Measurements from ENCODE around the gene EIF4E3.
A peak's percentile ranks its signal among the peaks of the same experiment; 100 is the strongest.

The EIF4E3 gene

GRCh38 chr3:71725271-71725991 lies at the start of gene EIF4E3:
TSS of gene EIF4E3 (minus strand) at chr3:71725402. CDS start at chr3:71725367, 35 bp downstream.
- peak; percentile 38 to 60 for DNase-seq
- TF ChIP-seq POLR2A (IDR thresholded peaks at IDR 0.05; ENCODE audit: low read length) (no peak), GATA1 (IDR thresholded peaks at IDR 0.05; ENCODE audit: low read depth, low read length) (no peak)

DNA sequence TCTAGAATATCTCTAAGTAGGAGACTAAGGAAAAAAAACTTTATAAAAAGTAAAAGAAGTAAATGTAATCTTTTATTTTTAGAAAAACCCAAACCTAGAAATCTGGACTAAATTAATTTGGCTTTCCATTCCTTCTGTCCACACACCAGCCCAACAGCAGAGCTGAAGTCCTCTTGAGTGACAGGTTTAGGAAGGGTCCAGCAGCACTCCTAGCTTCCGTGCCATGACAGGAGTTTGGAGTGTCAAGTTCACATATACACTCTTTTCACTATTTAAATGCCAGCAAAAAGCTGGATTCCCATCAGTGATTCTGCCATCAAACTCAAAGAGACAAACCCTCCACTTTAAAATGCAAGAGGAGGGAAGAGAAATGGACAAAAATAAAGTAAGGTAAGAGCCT lies 46.7 kb upstream of the EIF4E3 start:
- DNase-seq: no peak
- TF ChIP-seq GATA1 (IDR thresholded peaks at IDR 0.05; ENCODE audit: low read depth, low read length) (no peak), POLR2A (IDR thresholded peaks at IDR 0.05; ENCODE audit: low read length) (no peak)

- TF ChIP-seq GATA1 (IDR thresholded peaks at IDR 0.05; ENCODE audit: low read depth, low read length) (no peak), POLR2A (IDR thresholded peaks at IDR 0.05; ENCODE audit: low read length) (no peak)
Observed at GRCh38 chr3:71771126-71771525, 45.9 kb upstream of the EIF4E3 start.

DNA sequence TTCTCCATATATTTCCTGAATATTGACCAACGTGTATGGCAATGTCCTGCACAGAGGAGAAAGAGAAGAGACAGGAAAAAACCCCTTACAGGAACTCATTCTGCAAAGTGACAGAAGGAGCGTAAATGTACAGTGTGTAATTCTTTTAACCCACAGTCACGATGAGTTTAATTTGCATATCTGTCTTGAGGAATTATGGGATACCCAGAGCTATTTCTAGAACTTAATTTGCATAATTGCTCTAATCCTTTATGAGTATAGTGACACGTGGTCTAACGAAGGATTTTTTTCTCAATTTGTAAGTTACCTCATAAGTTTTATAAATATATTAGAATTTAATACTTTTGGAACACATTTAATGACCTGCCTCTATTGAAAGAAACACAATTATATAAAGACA lies 38.2 kb upstream of the EIF4E3 start:
- TF ChIP-seq GATA1 (IDR thresholded peaks at IDR 0.05; ENCODE audit: low read depth, low read length): no peak
- no peak for TF ChIP-seq POLR2A (IDR thresholded peaks at IDR 0.05; ENCODE audit: low read length)
- DNase-seq: no peak

More at GRCh38 chr3:71771126-71771525, 45.9 kb upstream of the EIF4E3 start:
- DNase-seq: no peak

GRCh38 chr3:71760140-71760539 lies 34.9 kb upstream of the EIF4E3 start:
- TF ChIP-seq POLR2A (IDR thresholded peaks at IDR 0.05; ENCODE audit: low read length): no peak
- no peak for TF ChIP-seq GATA1 (IDR thresholded peaks at IDR 0.05; ENCODE audit: low read depth, low read length)
- DNase-seq: no peak

- TF ChIP-seq POLR2A (IDR thresholded peaks at IDR 0.05; ENCODE audit: low read length): no peak
- TF ChIP-seq GATA1 (IDR thresholded peaks at IDR 0.05; ENCODE audit: low read depth, low read length): no peak
- no peak for DNase-seq
Observed at GRCh38 chr3:71759401-71759800, 34.2 kb upstream of the EIF4E3 start.

GRCh38 chr3:71758091-71758490 lies 32.9 kb upstream of the EIF4E3 start:
- no peak for DNase-seq
- TF ChIP-seq POLR2A (IDR thresholded peaks at IDR 0.05; ENCODE audit: low read length) (no peak), GATA1 (IDR thresholded peaks at IDR 0.05; ENCODE audit: low read depth, low read length) (no peak)

GRCh38 chr3:71754610-71755253 lies 29.5 kb upstream of the EIF4E3 start:
- TF ChIP-seq GATA1 (IDR thresholded peaks at IDR 0.05; ENCODE audit: low read depth, low read length) (no peak), POLR2A (IDR thresholded peaks at IDR 0.05; ENCODE audit: low read length) (no peak)
- no peak for DNase-seq

DNA sequence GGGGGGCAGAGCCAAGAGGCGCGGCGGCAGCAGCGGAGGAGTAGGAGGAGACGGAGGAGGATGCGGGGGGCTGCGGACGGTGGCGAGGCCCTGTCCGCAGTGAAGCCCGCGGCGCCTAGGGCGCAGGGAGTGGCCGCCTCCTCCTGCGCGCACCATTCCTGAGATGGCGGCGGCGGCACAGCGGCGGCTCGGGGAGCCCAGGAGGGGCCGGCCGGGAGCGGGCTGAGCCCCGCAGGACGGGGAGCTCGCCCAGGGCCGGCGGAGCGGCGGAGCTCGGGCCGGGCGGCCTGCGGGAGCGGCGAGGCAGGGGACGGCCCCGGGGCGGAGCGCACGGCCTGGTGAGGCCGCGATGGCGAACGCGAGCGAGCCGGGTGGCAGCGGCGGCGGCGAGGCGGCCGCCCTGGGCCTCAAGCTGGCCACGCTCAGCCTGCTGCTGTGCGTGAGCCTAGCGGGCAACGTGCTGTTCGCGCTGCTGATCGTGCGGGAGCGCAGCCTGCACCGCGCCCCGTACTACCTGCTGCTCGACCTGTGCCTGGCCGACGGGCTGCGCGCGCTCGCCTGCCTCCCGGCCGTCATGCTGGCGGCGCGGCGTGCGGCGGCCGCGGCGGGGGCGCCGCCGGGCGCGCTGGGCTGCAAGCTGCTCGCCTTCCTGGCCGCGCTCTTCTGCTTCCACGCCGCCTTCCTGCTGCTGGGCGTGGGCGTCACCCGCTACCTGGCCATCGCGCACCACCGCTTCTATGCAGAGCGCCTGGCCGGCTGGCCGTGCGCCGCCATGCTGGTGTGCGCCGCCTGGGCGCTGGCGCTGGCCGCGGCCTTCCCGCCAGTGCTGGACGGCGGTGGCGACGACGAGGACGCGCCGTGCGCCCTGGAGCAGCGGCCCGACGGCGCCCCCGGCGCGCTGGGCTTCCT lies 28.8 kb upstream of the EIF4E3 start, which contains the start of gene GPR27:
TSS of gene GPR27 (plus strand) at position 155 of the 909 bp plus-strand sequence. CDS start at position 350, 195 bp downstream.
- peak; percentile 3 to 37 for DNase-seq
- TF ChIP-seq GATA1 (IDR thresholded peaks at IDR 0.05; ENCODE audit: low read depth, low read length): no peak
- TF ChIP-seq POLR2A (IDR thresholded peaks at IDR 0.05; ENCODE audit: low read length): no peak

DNA sequence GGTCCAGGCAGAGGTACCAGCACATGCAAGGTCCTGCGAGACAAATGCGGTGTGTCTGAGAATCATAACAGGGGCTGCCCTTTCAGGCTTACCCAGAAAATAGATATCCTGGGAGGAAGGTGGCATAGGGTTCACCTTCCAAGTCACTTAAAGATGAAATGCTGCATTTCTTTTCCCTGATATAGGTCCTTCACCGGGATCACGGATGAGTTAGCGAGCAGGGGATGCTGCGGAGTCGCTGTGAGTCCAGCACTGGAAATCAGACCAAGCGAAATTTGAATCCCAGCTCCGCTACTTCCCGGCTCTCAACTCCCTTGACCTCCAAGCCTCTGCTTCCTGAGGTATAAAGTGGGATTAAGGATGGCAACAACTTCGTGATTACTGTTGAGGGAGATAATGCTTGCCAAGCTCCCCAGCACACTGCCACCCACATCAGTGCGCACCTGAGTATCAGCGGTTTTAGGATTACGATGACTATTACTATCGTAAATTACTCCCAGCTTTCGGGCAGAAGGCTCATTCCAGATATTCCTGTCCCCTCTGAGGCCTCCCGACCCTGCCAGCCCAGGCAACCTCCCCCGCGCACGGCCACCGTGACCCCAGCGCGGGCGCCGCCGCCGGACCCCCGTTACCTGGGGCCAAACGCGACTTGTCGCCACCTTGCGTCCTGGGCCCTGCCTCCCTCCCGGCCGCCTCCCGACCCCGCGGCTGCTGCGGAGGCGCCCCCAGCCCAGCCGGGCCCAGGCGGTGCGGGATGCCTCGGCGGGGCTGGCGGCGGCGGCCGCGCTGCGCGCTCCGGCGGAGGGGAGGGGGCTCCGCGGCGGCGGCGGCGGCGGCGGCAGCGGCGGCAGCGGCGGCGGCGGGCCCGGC lies 27.9 kb upstream of the EIF4E3 start:
- DNase-seq: no peak
- TF ChIP-seq GATA1 (IDR thresholded peaks at IDR 0.05; ENCODE audit: low read depth, low read length): no peak
- TF ChIP-seq POLR2A (IDR thresholded peaks at IDR 0.05; ENCODE audit: low read length): no peak

DNA sequence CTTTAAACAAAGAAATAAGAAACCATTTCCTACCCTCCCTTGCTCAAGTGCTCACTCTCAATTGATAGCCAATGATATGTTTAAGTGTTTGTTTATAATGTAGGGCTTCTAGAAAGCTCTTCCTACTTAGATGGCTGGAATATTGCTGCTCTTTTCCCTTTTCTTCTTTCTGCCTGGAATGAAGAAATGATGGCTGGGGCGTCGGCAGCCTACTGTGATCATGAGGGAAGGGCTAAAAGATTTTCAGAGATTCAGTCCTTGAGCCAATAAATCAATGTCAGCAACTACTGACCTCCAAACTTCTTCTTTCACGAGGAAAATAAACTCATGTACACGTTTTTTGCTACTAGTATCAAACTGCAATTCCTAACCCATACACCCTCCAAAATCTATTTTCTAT lies 26.4 kb upstream of the EIF4E3 start:
- DNase-seq: no peak

DNA sequence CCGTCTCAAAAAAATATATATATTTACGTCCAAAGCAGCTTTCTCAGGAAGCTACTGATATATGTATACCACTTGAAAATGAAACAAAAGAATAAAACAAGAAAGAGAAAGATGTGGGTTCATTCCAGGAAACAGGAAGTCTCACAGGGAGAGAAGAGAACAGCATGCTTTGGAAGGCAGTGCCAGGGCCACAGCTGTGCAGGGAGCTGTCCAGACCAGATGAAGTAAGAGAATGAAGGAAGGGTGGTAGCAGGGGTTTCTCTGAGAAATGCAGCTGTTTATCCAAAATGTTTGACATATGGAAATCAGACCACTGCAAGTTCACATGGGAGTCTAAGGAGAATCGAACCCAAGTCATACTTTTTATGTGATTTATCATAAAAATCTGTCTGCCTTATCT lies 19.5 kb upstream of the EIF4E3 start:
- DNase-seq: no peak
- TF ChIP-seq POLR2A (IDR thresholded peaks at IDR 0.05; ENCODE audit: low read length): no peak
- TF ChIP-seq GATA1 (IDR thresholded peaks at IDR 0.05; ENCODE audit: low read depth, low read length): no peak

More for the DNA sequence above, 26.4 kb upstream of the EIF4E3 start:
- TF ChIP-seq GATA1 (IDR thresholded peaks at IDR 0.05; ENCODE audit: low read depth, low read length) (no peak), POLR2A (IDR thresholded peaks at IDR 0.05; ENCODE audit: low read length) (no peak)

DNA sequence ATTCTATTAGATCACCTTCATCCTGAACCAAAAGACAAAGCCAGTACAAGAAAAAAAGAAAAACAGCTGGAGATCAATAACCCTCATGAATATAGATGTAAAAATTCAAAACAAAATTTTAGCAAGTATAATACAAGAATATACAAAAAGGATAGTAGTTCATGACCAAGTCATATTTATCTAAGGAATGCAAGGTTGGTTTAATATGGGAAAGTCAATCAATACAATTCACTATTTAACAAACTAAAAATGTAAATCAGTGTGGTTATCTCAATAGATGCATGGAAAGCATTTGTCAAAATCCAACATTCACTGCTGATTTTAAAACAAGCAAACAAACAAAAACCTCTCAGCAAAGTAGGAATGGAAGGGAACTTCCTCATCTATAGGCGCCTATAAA lies 17.4 kb upstream of the EIF4E3 start:
- no peak for DNase-seq
- no peak for TF ChIP-seq POLR2A (IDR thresholded peaks at IDR 0.05; ENCODE audit: low read length)
- no peak for TF ChIP-seq GATA1 (IDR thresholded peaks at IDR 0.05; ENCODE audit: low read depth, low read length)

All from erythroblast (primary cell).